ENCODE measurements around the gene ACTN4.
"Not testable (repeated sequence)": the region's sequence is repeated elsewhere in the genome, so short reads cannot be mapped to it uniquely, and the experiment has no call there.

Gene ACTN4

GRCh38 chr19:38740932-38741331, 93.5 kb downstream of the ACTN4 start:
- Histone ChIP-seq H3K36me3 (ENCODE audit: insufficient read depth, low read length) (no peaks in the 10 kb centered on the region), H3K9me3 (replicated peaks; ENCODE audit: low read length) (no peaks in the 10 kb centered on the region), H3K4me2 (ENCODE audit: low read length) (no peak overlapping the region), H3K9ac (ENCODE audit: low read depth, low read length) (no peak overlapping the region), H3K4me3 (ENCODE audit: low read length) (no peak overlapping the region), H3K27me3 (ENCODE audit: control insufficient read depth, insufficient read depth, low read length) (no peaks in the 10 kb centered on the region), H3K4me1 (ENCODE audit: control insufficient read depth, insufficient read depth, low read length) (no peaks in the 10 kb centered on the region)

GRCh38 chr19:38741670-38742069, 94.2 kb downstream of the ACTN4 start:
- no peak overlapping the region for H3K4me2 ChIP-seq (ENCODE audit: low read length)
- no peaks in the 10 kb centered on the region for H3K36me3 ChIP-seq (ENCODE audit: insufficient read depth, low read length)
- H3K27me3 ChIP-seq (ENCODE audit: control insufficient read depth, insufficient read depth, low read length) = no peaks in the 10 kb centered on the region
- H3K9ac ChIP-seq (ENCODE audit: low read depth, low read length) = no peak overlapping the region
- H3K4me1 ChIP-seq (ENCODE audit: control insufficient read depth, insufficient read depth, low read length) = no peaks in the 10 kb centered on the region
- no peak overlapping the region for H3K4me3 ChIP-seq (ENCODE audit: low read length)
- no peaks in the 10 kb centered on the region for H3K9me3 ChIP-seq (replicated peaks; ENCODE audit: low read length)

- H3K9me3 ChIP-seq (replicated peaks; ENCODE audit: low read length) = no peaks in the 10 kb centered on the region
- H3K4me1 ChIP-seq (ENCODE audit: control insufficient read depth, insufficient read depth, low read length) = no peaks in the 10 kb centered on the region
- no peak overlapping the region for H3K4me2 ChIP-seq (ENCODE audit: low read length)
- H3K4me3 ChIP-seq (ENCODE audit: low read length) = no peak overlapping the region
- H3K27me3 ChIP-seq (ENCODE audit: control insufficient read depth, insufficient read depth, low read length) = no peaks in the 10 kb centered on the region
- no peak overlapping the region for H3K9ac ChIP-seq (ENCODE audit: low read depth, low read length)
- H3K36me3 ChIP-seq (ENCODE audit: insufficient read depth, low read length) = no peaks in the 10 kb centered on the region
These were observed 94.8 kb downstream of the ACTN4 start for GRCh38 chr19:38742296-38742695.

- Histone ChIP-seq H3K9me3 (replicated peaks; ENCODE audit: low read length) (no peaks in the 10 kb centered on the region), H3K9ac (ENCODE audit: low read depth, low read length) (no peak overlapping the region), H3K4me2 (ENCODE audit: low read length) (no peak overlapping the region), H3K27me3 (ENCODE audit: control insufficient read depth, insufficient read depth, low read length) (no peaks in the 10 kb centered on the region), H3K4me3 (ENCODE audit: low read length) (no peak overlapping the region), H3K4me1 (ENCODE audit: control insufficient read depth, insufficient read depth, low read length) (no peaks in the 10 kb centered on the region), H3K36me3 (ENCODE audit: insufficient read depth, low read length) (no peaks in the 10 kb centered on the region)
These were observed 95.5 kb downstream of the ACTN4 start for GRCh38 chr19:38742906-38743305.

- Histone ChIP-seq H3K4me2 (ENCODE audit: low read length) (no peak overlapping the region), H3K4me3 (ENCODE audit: low read length) (no peak overlapping the region), H3K27me3 (ENCODE audit: control insufficient read depth, insufficient read depth, low read length) (no peaks in the 10 kb centered on the region), H3K9ac (ENCODE audit: low read depth, low read length) (no peak overlapping the region), H3K9me3 (replicated peaks; ENCODE audit: low read length) (no peaks in the 10 kb centered on the region), H3K4me1 (ENCODE audit: control insufficient read depth, insufficient read depth, low read length) (no peaks in the 10 kb centered on the region), H3K36me3 (ENCODE audit: insufficient read depth, low read length) (no peaks in the 10 kb centered on the region)
These were observed 96.2 kb downstream of the ACTN4 start for GRCh38 chr19:38743394-38744297.

GRCh38 chr19:38744298-38744681, 96.8 kb downstream of the ACTN4 start, which contains the start of gene CAPN12:
CAPN12 (minus strand) TSS chr19:38744474; CDS start chr19:38744165, 309 bp downstream.
- Histone ChIP-seq H3K4me3 (ENCODE audit: low read length) (no peak within 1 kb of the TSS), H3K36me3 (ENCODE audit: insufficient read depth, low read length) (no peaks in the 10 kb centered on the region), H3K27me3 (ENCODE audit: control insufficient read depth, insufficient read depth, low read length) (no peaks in the 10 kb centered on the region), H3K9me3 (replicated peaks; ENCODE audit: low read length) (no peaks in the 10 kb centered on the region), H3K9ac (ENCODE audit: low read depth, low read length) (no peak within 1 kb of the TSS), H3K4me2 (ENCODE audit: low read length) (no peak within 1 kb of the TSS), H3K4me1 (ENCODE audit: control insufficient read depth, insufficient read depth, low read length) (no peaks in the 10 kb centered on the region)

- no peaks in the 10 kb centered on the region for H3K36me3 ChIP-seq (ENCODE audit: insufficient read depth, low read length)
- no peak overlapping the region for H3K4me2 ChIP-seq (ENCODE audit: low read length)
- H3K9ac ChIP-seq (ENCODE audit: low read depth, low read length) = no peak overlapping the region
- no peak overlapping the region for H3K4me3 ChIP-seq (ENCODE audit: low read length)
- H3K9me3 ChIP-seq (replicated peaks; ENCODE audit: low read length) = no peaks in the 10 kb centered on the region
- H3K27me3 ChIP-seq (ENCODE audit: control insufficient read depth, insufficient read depth, low read length) = no peaks in the 10 kb centered on the region
- no peaks in the 10 kb centered on the region for H3K4me1 ChIP-seq (ENCODE audit: control insufficient read depth, insufficient read depth, low read length)
These were observed 97.4 kb downstream of the ACTN4 start for GRCh38 chr19:38744874-38745273.

GRCh38 chr19:38745316-38745715, 97.9 kb downstream of the ACTN4 start:
- Histone ChIP-seq H3K4me1 (ENCODE audit: control insufficient read depth, insufficient read depth, low read length) (no peaks in the 10 kb centered on the region), H3K4me3 (ENCODE audit: low read length) (no peak overlapping the region), H3K4me2 (ENCODE audit: low read length) (no peak overlapping the region), H3K9me3 (replicated peaks; ENCODE audit: low read length) (no peaks in the 10 kb centered on the region), H3K36me3 (ENCODE audit: insufficient read depth, low read length) (no peaks in the 10 kb centered on the region), H3K27me3 (ENCODE audit: control insufficient read depth, insufficient read depth, low read length) (no peaks in the 10 kb centered on the region), H3K9ac (ENCODE audit: low read depth, low read length) (no peak overlapping the region)

GRCh38 chr19:38753783-38754182, 106.3 kb downstream of the ACTN4 start:
- H3K4me3 ChIP-seq (ENCODE audit: low read length); H3K4me1 ChIP-seq (ENCODE audit: control insufficient read depth, insufficient read depth, low read length); H3K36me3 ChIP-seq (ENCODE audit: insufficient read depth, low read length); H3K4me2 ChIP-seq (ENCODE audit: low read length); H3K9me3 ChIP-seq (replicated peaks; ENCODE audit: low read length); H3K9ac ChIP-seq (ENCODE audit: low read depth, low read length); H3K27me3 ChIP-seq (ENCODE audit: control insufficient read depth, insufficient read depth, low read length): not testable (repeated sequence)

GRCh38 chr19:38754196-38754595, 106.7 kb downstream of the ACTN4 start:
- H3K36me3 ChIP-seq (ENCODE audit: insufficient read depth, low read length); H3K9me3 ChIP-seq (replicated peaks; ENCODE audit: low read length); H3K4me2 ChIP-seq (ENCODE audit: low read length); H3K9ac ChIP-seq (ENCODE audit: low read depth, low read length); H3K27me3 ChIP-seq (ENCODE audit: control insufficient read depth, insufficient read depth, low read length); H3K4me3 ChIP-seq (ENCODE audit: low read length); H3K4me1 ChIP-seq (ENCODE audit: control insufficient read depth, insufficient read depth, low read length): not testable (repeated sequence)

- H3K4me2 ChIP-seq (ENCODE audit: low read length) = no peak overlapping the region
- H3K36me3 ChIP-seq (ENCODE audit: insufficient read depth, low read length) = no peaks in the 10 kb centered on the region
- no peaks in the 10 kb centered on the region for H3K4me1 ChIP-seq (ENCODE audit: control insufficient read depth, insufficient read depth, low read length)
- H3K9ac ChIP-seq (ENCODE audit: low read depth, low read length) = no peak overlapping the region
- no peaks in the 10 kb centered on the region for H3K27me3 ChIP-seq (ENCODE audit: control insufficient read depth, insufficient read depth, low read length)
- no peak overlapping the region for H3K4me3 ChIP-seq (ENCODE audit: low read length)
- H3K9me3 ChIP-seq (replicated peaks; ENCODE audit: low read length) = no peaks in the 10 kb centered on the region
These were observed 112.1 kb downstream of the ACTN4 start for GRCh38 chr19:38759590-38760003.
